ENCODE results near the gene ROM1.
"Not testable (repeated sequence)": the region's sequence is repeated elsewhere in the genome, so short reads cannot be mapped to it uniquely, and the experiment has no call there.

The ROM1 gene

DNA sequence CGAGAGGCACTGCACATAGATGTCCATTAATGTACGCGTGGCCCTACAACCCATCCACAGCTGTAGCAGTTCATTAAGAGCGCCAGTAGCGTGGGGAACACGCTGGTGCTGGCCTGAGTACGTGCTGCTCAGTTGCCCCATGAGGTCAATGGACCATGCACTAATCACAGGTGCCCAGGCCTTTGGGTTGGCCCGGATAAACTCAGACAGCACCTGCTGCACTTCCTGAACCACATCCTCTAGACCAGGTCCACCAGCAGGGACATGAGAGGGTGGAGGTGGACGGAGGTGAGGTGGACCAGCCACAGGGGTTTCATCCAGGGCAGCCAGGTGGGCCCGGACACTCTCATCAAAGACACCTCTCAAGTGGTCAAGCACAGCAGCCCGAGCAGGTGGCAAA, 36.4 kb downstream of the ROM1 start:
- DNase-seq (ENCODE audit: low read depth), result no peak

DNA sequence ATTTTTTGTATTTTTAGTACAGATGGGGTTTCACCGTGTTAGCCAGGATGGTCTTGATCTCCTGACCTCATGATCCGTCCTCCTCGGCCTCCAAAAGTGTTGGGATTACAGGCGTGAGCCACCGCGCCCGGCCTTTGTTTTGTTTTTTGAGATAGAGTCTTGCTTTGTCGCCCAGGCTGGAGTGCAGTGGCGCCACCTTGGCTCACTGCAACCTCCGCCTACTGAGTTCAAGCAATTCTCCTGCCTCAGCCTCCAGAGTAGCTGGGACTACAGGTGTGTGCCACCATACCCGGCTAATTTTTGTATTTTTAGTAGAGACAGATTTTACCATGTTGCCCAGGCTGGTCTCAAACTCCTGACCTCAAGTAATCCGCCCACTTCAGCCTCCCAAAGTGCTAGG, 37.2 kb downstream of the ROM1 start:
- not testable (repeated sequence) for DNase-seq (ENCODE audit: low read depth)

- no peak for DNase-seq (ENCODE audit: low read depth)
Observed at GRCh38 chr11:62652161-62653006, 39.3 kb downstream of the ROM1 start.

DNA sequence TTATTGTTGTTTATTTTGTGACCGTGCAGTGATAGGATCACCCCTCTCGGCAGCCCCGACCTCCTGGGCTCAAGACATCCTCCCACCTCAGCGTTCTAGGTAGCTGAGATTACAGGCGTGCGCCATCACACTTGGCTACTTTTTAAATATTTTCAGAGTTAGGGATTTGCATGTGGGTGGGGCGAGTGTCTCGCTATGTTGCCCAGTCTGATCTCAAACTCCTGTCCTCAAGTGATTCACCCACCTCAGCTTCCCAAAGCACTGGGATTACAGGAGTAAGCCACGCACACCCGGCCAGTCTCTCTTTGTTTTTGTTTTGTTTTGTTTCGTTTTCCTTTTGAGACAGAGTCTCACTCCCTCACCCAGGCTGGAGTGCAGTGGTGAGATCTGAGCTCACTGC, 41.2 kb downstream of the ROM1 start:
- no peak for DNase-seq (ENCODE audit: low read depth)

DNA sequence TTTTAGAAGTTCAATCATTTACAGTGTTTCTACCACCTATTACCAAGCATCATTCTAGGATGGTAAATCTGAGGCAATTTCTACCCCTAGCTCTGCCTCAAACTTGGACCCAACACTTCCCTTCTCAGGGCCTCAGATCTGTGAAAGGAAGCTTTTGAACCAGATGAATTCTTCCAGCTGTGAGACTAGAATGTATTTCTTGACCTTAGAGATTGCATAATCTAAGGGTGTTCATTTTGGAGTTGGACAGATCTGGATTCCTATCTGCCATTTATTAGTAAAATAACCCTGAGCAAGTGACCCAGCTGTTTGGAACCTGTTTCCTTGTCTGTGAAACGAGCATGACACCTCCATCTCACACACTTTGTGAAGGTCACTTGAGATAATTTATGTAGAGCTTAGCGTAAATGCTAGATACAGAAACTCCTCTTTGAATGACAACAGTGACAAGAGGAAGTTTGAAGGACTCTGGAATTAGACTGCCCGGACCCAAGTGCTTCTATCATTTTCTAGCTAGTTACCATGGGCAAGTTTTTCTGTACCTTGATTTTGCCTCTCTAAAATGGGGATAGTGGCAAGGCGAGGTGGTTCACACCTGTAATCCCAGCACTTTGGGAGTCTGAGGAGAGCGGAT, 43.9 kb downstream of the ROM1 start:
- DNase-seq (ENCODE audit: low read depth), result no peak

DNA sequence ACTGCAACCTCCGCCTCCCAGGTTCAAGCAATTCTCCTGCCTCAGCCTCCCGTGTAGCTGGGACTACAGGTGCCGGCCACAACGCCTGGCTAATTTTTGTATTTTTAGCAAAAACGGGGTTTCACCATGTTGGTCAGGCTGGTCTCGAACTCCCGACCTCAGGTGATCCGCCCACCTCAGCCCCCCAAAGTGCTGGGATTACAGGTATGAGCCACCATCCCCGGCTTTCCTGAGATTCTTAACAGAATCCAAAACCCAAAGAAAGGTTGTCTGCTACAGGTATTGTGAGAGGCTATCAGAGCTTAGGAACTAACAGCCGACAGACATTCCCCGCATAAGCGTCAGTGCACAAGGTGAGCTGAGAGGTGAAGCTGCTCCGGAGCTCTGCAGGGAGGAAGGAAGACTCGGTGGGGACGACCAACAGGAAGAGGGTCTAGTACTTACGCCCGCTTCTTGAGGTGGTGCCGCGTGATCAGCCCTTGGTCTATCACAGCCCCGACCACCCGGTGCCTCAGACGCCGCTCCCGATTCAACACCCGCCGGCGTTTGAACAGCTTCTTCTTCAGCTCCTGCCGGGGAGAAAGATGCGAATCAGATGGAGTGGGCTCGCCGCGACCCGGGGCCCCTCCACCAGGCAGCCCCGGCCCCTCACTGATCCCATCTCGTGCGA, 51.5 kb downstream of the ROM1 start:
- DNase-seq (ENCODE audit: low read depth), result no peak
